ENCODE data around the gene DEFB127. TPM values are rescaled to one million over a fixed set of nuclear protein-coding genes. Genes with fewer than 3 reads are reported as not detected.
"Not testable (repeated sequence)": the region's sequence is repeated elsewhere in the genome, so short reads cannot be mapped to it uniquely, and the experiment has no call there.

The DEFB127 gene, protein sequence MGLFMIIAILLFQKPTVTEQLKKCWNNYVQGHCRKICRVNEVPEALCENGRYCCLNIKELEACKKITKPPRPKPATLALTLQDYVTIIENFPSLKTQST
- not detected for total RNA-seq

GRCh38 chr20:157154-157553 lies at the start of gene DEFB127:
DEFB127 (plus strand) TSS chr20:157454; CDS start chr20:157545, 91 bp downstream.
- 93 to 97% methylated on average over 5 of the region's 5 CpGs for WGBS, 2 donors (ENCODE audit: low coverage in 1 of 2)
- no peak within 1 kb of the TSS for H3K4me3 ChIP-seq
- H3K27ac ChIP-seq: no peak within 1 kb of the TSS
- DNase-seq: no peak
- H3K9me3 ChIP-seq: no peaks in the 10 kb centered on the region
- intact Hi-C loops (cut with DNase I; ENCODE audit: low total_unique reads) (no loop called here), in situ Hi-C loops (cut with MboI; ENCODE audit: low pct_ligation_motif_present in 1 of 4, low pct_unique_long_range_greater_than_20kb in 1 of 4, low sequenced_read_pairs in 3 of 4) (no loop called here)
- TF ChIP-seq, protein P1, sequence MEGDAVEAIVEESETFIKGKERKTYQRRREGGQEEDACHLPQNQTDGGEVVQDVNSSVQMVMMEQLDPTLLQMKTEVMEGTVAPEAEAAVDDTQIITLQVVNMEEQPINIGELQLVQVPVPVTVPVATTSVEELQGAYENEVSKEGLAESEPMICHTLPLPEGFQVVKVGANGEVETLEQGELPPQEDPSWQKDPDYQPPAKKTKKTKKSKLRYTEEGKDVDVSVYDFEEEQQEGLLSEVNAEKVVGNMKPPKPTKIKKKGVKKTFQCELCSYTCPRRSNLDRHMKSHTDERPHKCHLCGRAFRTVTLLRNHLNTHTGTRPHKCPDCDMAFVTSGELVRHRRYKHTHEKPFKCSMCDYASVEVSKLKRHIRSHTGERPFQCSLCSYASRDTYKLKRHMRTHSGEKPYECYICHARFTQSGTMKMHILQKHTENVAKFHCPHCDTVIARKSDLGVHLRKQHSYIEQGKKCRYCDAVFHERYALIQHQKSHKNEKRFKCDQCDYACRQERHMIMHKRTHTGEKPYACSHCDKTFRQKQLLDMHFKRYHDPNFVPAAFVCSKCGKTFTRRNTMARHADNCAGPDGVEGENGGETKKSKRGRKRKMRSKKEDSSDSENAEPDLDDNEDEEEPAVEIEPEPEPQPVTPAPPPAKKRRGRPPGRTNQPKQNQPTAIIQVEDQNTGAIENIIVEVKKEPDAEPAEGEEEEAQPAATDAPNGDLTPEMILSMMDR (IDR thresholded peaks at IDR 0.05): no peak
- no peak for TF ChIP-seq EP300 (IDR thresholded peaks at IDR 0.05; ENCODE audit: low read depth)
- no peak for TF ChIP-seq POLR2AphosphoS5 (IDR thresholded peaks at IDR 0.05)
- no peak for TF ChIP-seq POLR2A (IDR thresholded peaks at IDR 0.05)
- no peaks in the 10 kb centered on the region for H3K4me1 ChIP-seq
- H3K36me3 ChIP-seq: no peaks in the 10 kb centered on the region
- no peaks in the 10 kb centered on the region for H3K27me3 ChIP-seq

DNA sequence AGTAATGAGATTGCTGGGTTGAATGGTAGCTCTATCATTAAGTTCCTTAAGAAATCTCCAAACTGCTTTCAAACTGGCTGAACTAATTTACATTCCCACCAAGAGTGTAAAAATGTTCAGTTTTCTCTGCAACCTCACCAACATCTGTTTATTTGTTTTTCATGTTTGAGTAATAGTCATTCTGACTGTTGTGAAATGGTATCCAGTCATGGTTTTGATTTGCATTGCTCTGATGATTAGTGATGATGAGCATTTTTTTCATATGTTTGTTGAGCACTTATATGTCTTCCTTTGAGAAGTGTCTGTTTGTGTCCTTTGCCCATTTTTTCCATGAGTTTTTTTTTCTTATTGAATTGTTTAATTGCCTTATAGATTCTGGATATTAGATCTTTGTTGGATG lies 44.9 kb upstream of the DEFB127 start:
- Histone ChIP-seq H3K4me1 (no peaks in the 10 kb centered on the region), H3K27me3 (no peaks in the 10 kb centered on the region), H3K9me3 (no peaks in the 10 kb centered on the region), H3K36me3 (no peaks in the 10 kb centered on the region), H3K4me3 (no peak overlapping the region), H3K27ac (no peak overlapping the region)
- DNase-seq: no peak
- intact Hi-C loops (cut with DNase I; ENCODE audit: low total_unique reads) (no loop called here), in situ Hi-C loops (cut with MboI; ENCODE audit: low pct_ligation_motif_present in 1 of 4, low pct_unique_long_range_greater_than_20kb in 1 of 4, low sequenced_read_pairs in 3 of 4) (no loop called here)
- TF ChIP-seq POLR2AphosphoS5 (IDR thresholded peaks at IDR 0.05) (no peak), EP300 (IDR thresholded peaks at IDR 0.05; ENCODE audit: low read depth) (no peak), POLR2A (IDR thresholded peaks at IDR 0.05) (no peak)
- TF ChIP-seq, protein P1 (IDR thresholded peaks at IDR 0.05): no peak

DNA sequence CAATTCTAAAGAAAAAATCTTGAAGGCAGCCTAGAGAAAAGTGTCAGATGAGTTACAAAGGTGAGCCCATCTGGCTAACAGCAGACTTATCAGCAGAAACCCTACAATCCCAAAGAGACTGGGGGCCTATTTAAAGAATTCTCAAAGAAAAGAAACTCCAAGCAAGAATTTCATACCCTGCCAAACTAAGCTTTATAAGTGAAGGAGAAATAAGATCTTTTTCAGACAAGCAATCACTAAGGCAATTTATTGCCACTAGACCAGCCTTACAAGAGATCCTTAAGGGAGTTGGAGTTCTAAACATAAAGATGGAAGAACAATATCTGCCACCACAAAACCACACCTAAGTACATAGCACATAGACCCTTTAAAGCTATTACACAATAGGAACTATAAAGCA lies 39.7 kb upstream of the DEFB127 start:
- H3K27me3 ChIP-seq: peaks cover 19% of the 10 kb centered on the region
- H3K4me1 ChIP-seq: no peaks in the 10 kb centered on the region
- no peak for DNase-seq
- H3K27ac ChIP-seq: no peak overlapping the region
- TF ChIP-seq POLR2A (IDR thresholded peaks at IDR 0.05) (no peak), POLR2AphosphoS5 (IDR thresholded peaks at IDR 0.05) (no peak), EP300 (IDR thresholded peaks at IDR 0.05; ENCODE audit: low read depth) (no peak)
- TF ChIP-seq, protein P1 (IDR thresholded peaks at IDR 0.05): no peak
- H3K4me3 ChIP-seq: no peak overlapping the region
- H3K36me3 ChIP-seq: no peaks in the 10 kb centered on the region
- H3K9me3 ChIP-seq: no peaks in the 10 kb centered on the region
- intact Hi-C loops (cut with DNase I; ENCODE audit: low total_unique reads): no loop called here
- in situ Hi-C loops (cut with MboI; ENCODE audit: low pct_ligation_motif_present in 1 of 4, low pct_unique_long_range_greater_than_20kb in 1 of 4, low sequenced_read_pairs in 3 of 4): no loop called here

DNA sequence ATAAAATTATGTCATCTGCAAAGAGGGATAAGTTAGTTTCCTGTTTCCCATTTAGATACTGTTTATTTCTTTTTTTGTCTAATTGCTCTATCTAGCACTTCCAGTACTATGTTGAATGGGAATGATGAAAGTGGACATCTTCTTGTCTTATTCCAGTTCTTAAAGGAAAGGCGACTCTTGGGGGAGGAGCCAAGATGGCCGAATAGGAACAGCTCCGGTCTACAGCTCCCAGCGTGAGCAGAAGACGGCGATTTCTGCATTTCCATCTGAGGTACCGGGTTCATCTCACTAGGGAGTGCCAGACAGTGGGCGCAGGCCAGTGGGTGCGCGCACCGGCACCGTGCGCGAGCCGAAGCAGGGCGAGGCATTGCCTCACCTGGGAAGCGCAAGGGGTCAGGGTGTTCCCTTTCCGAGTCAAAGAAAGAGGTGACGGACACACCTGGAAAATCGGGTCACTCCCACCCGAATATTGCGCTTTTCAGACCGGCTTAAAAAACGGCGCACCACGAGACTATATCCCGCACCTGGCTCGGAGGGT lies 27.4 kb upstream of the DEFB127 start:
- H3K4me3 ChIP-seq; H3K27me3 ChIP-seq; H3K36me3 ChIP-seq; intact Hi-C loops (cut with DNase I; ENCODE audit: low total_unique reads); H3K27ac ChIP-seq; H3K4me1 ChIP-seq; H3K9me3 ChIP-seq; in situ Hi-C loops (cut with MboI; ENCODE audit: low pct_ligation_motif_present in 1 of 4, low pct_unique_long_range_greater_than_20kb in 1 of 4, low sequenced_read_pairs in 3 of 4); DNase-seq: not testable (repeated sequence)
- WGBS, 2 donors (ENCODE audit: low coverage in 1 of 2): 88% methylated on average over 27 of the region's 28 CpGs; no CpG with 5 or more reads in 1 of the 2 donors
